Mesodermal cell (in vitro differentiated cells): ENCODE results near the gene RNF213.
A peak's percentile ranks its signal among the peaks of the same experiment; 100 is the strongest.
"Not testable (repeated sequence)": the region's sequence is repeated elsewhere in the genome, so short reads cannot be mapped to it uniquely, and the experiment has no call there.

ENCODE experiments used
- H3K27ac ChIP-seq: 2 replicates; pipeline ENCODE4 v1.7.0; 2013; ENCODE audit warnings: mild to moderate bottlenecking, low read depth, low read length, moderate library complexity; ENCODE audit not compliant: severe bottlenecking
- H3K36me3 ChIP-seq: 2 replicates; pipeline ENCODE4 v1.7.1; 2013; ENCODE audit warnings: mild to moderate bottlenecking, low read length, moderate library complexity; ENCODE audit not compliant: control insufficient read depth, insufficient read depth
- H3K4me1 ChIP-seq: one replicate; pipeline ENCODE4 v1.7.1; 2013; ENCODE audit warnings: mild to moderate bottlenecking, low read length; ENCODE audit not compliant: insufficient read depth, control insufficient read depth, poor library complexity, severe bottlenecking
- H3K4me3 ChIP-seq: 2 replicates; pipeline ENCODE4 v1.7.0; 2013; ENCODE audit warnings: low read length, control low read depth, mild to moderate bottlenecking; ENCODE audit not compliant: insufficient read depth, poor library complexity, severe bottlenecking; ENCODE audit errors: extremely low read depth
- H3K9me3 ChIP-seq: 2 replicates; pipeline ENCODE4 v1.7.1; 2013; ENCODE audit warnings: mild to moderate bottlenecking, low read length, moderate library complexity; ENCODE audit not compliant: control insufficient read depth
- WGBS, 2 experiments: methylation state at CpG; one replicate each; pipeline ENCODE4 v1.1.5; 2013; ENCODE audit warnings: missing lambda C conversion rate in 2 of 2; ENCODE audit not compliant: insufficient coverage in 2 of 2; 5-methylcytosine and 5-hydroxymethylcytosine counted together

RNF213 gene

DNA sequence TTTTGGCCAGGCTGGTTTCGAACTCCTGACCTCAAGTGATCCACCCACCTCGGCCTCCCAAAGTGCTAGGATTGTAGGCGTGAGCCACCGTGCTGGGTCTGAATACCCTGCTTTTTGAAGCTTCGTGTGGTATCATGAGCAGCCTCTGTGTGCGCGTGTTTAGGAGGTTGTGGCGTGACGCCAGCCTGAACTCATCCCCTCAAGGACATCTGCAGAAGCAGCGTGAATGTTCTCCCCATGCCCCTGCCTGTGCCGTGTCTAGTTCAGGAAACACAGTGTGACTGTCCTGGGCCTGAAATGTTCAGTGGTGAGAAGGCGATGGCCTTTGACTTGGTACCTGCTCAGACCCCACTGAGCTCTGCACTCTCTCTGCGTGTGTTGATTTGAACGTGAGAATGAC lies 35.6 kb downstream of the RNF213 start:
- Histone ChIP-seq H3K9me3 (no peaks in the 10 kb centered on the region), H3K36me3 (peaks cover 76% of the 10 kb centered on the region), H3K4me1 (no peaks in the 10 kb centered on the region), H3K4me3 (no peak overlapping the region), H3K27ac (no peak overlapping the region)
- WGBS, 2 experiments: 94 to 95% methylated on average over 12 to 13 of the region's 14 CpGs

DNA sequence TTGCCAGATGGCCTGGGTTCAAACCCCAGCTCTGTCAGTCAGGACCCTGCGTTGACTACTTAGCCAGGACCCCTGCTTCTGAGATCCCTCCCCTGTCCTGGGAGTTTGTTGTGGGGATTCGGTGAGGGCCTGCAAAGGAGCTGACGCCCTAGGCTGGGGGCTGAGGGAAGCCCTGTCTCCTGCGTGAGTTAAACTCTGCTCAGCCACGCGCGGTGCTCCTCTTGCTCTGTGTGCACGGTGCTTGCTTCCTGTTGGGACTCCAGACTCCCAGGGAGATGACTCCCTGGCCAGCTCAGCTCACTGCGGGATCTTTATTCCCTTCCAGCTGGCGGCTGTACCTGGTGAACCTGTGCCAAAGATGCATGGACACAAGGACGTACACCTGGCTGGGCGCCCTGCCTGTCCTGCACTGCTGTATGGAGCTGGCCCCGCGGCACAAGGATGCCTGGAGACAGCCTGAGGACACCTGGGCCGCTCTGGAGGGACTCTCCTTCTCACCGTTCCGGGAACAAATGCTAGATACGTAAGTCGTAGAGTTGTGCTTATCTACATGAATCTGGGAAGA lies 37.4 kb downstream of the RNF213 start:
- peaks cover 78% of the 10 kb centered on the region for H3K36me3 ChIP-seq
- no peak overlapping the region for H3K27ac ChIP-seq
- H3K4me1 ChIP-seq: no peaks in the 10 kb centered on the region
- H3K9me3 ChIP-seq: peaks cover 5% of the 10 kb centered on the region
- WGBS, 2 experiments: 94 to 96% methylated on average over 18 to 19 of the region's 19 CpGs
- no peak overlapping the region for H3K4me3 ChIP-seq

DNA sequence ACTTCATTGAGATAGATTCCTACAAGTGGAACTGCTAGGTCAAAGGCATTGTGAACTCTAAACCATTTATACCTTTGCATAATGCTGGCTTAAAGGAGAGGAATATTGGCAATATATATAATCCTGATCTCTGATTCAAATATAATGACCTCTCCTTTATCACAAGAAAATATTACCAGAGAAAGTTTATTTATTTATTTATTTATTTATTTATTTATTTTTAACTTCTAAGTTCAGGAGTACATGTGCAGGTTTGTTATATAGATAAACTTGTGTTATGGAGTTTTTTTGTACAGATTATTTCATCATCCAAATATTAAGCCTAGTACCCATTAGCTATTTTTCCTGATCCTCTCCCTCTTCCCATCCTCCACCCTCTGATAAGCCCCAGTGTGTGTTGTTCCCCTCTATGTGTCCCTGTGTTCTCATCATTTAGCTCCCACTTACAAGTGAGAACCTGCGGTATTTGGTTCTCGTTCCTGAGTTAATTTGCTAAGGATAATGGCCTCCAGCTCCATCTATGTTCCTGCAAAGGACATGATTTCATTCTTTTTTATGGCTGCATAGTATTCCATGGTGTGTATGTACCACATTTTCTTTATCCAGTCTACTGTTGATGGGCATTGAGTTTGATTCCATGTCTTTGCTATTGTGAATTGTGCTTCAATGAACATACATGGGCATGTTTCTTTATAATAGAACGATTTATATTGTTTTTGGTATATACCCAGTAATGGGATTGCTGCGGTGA lies 38.9 kb downstream of the RNF213 start:
- 70 to 100% methylated on average over 2 to 3 of the region's 4 CpGs for WGBS, 2 experiments
- H3K27ac ChIP-seq, H3K4me3 ChIP-seq, H3K4me1 ChIP-seq: not testable (repeated sequence)
- Histone ChIP-seq H3K9me3 (peaks cover 15% of the 10 kb centered on the region), H3K36me3 (peaks cover 82% of the 10 kb centered on the region)

DNA sequence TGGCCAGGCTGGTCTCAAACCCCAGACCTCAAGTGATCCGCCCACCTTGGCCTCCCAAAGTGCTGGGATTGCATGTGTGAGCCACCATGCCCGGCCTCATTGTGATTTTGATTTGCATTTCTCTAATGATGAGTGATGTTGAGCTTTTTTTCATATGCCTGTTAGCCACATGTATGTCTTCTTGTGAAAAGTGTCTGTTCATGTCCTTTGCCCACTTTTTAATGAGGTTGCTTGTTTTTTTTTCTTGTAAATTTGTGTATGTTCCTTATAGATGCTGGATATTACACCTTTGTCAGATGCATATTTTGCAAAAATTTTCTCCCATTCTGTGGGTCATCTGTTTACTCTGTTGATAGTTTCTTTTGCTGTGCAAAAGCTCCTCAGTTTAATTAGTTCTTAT lies 40.1 kb downstream of the RNF213 start:
- not testable (repeated sequence) for H3K4me1 ChIP-seq, H3K27ac ChIP-seq, H3K4me3 ChIP-seq
- H3K9me3 ChIP-seq: peaks cover 15% of the 10 kb centered on the region
- WGBS, 2 experiments: 81 to 93% methylated on average over 2 of the region's 2 CpGs
- peaks cover 81% of the 10 kb centered on the region for H3K36me3 ChIP-seq

DNA sequence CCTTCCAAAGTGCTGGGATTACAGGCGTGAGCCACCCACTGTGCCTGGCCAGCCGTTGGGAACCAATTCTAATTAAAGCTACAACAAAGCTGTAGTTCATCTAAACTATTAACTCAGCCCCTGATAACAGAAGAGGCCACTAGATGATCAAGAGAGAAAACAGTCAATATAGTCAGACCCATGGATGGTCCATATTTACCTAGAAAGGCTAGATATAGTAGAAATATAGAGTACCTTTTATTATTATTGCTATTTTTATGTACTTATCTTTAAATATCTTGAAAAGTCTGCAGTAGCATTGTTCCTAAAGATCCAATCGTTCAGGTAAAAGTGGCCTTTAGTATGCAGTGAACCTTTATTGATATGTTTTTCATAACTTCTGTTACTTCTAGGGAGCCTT lies 43.2 kb downstream of the RNF213 start:
- Histone ChIP-seq H3K27ac (no peak overlapping the region), H3K9me3 (peaks cover 15% of the 10 kb centered on the region), H3K4me1 (peaks cover 7% of the 10 kb centered on the region), H3K36me3 (peaks cover 91% of the 10 kb centered on the region), H3K4me3 (no peak overlapping the region)
- 100% methylated on average over 1 of the region's 3 CpGs; no CpG with 5 or more reads in 1 of the 2 experiments for WGBS, 2 experiments

DNA sequence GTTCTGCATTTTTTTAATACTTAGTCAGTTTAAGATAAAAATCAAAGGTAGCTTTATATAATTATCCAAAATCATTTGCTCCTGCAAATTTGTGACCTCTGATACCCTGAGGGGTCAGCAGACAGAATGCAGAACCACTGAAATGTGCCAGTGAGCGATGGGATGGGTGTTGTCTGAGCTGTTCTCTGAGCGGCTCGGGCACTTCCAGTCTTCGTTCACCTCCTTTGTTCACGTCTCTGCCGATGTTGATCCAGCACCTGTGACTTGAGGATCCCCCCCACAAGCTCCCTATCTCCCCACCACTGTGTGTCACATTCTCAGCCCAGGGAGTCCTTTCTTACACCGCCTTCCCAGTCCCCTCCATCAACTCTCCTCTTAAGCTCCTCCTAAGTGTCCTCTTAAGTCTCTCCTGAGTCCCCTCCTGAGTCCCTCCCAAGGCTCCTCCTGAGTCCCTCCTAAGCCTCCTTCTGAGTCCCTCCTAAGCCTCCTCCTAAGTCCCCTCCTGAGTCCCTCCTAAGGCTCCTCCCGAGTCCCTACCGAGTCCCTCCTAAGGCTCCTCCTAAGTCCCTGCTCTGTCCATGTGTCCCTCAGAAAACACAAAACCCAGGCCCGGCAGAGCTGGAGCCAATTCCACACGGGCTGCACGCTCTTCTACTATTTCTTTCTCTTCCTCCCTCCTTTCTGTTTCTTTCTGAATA lies 47.5 kb downstream of the RNF213 start:
- peaks cover 9% of the 10 kb centered on the region for H3K9me3 ChIP-seq
- H3K36me3 ChIP-seq: peaks cover 89% of the 10 kb centered on the region
- H3K4me1 ChIP-seq: peaks cover 9% of the 10 kb centered on the region
- no peak overlapping the region for H3K4me3 ChIP-seq
- WGBS, 2 experiments: 78 to 85% methylated on average over 9 to 12 of the region's 12 CpGs
- peak overlapping the region; percentile 78 for H3K27ac ChIP-seq

DNA sequence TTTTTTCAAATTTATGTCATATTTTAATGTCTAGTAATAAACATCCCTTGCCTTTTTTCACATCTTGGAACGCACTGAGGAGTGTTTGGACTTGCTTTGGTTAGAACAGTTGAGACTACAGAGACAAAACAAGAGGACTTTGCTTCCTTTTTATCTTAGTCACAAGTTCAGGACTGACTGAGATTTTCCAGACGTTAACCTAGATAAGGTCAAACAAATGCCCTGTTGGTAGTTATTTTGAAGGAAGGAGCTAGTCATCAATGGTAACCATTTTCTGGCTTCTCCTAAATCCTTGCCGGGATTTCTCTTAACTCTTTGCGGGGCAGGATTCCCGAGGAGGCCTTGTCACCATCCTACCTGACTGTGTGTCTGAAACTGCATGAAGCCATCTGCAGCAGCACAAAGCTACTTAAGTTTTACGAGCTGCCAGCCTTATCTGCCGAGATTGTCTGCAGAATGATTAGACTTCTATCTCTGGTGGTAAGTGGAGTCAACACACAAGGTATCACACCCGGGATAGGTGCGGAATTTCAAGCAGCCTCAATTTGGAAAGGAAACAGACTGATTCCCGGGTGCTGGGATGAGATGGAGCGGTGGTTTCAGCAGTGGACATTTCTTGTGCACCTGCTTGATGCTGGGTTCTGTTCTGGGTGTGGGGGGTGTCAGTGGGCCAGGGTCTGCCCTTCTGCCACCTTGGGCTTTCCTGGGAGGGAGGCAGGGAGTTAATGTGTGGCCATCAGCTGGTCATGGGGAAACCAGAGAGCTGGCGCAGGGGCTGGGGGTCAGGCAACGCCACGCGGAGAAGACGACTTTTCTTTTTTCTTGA lies 48.3 kb downstream of the RNF213 start:
- WGBS, 2 experiments: 80 to 81% methylated on average over 11 to 16 of the region's 16 CpGs
- no peak overlapping the region for H3K4me3 ChIP-seq
- peaks cover 4% of the 10 kb centered on the region for H3K9me3 ChIP-seq
- H3K4me1 ChIP-seq: peaks cover 9% of the 10 kb centered on the region
- peaks cover 86% of the 10 kb centered on the region for H3K36me3 ChIP-seq
- H3K27ac ChIP-seq: peak overlapping the region; percentile 78

DNA sequence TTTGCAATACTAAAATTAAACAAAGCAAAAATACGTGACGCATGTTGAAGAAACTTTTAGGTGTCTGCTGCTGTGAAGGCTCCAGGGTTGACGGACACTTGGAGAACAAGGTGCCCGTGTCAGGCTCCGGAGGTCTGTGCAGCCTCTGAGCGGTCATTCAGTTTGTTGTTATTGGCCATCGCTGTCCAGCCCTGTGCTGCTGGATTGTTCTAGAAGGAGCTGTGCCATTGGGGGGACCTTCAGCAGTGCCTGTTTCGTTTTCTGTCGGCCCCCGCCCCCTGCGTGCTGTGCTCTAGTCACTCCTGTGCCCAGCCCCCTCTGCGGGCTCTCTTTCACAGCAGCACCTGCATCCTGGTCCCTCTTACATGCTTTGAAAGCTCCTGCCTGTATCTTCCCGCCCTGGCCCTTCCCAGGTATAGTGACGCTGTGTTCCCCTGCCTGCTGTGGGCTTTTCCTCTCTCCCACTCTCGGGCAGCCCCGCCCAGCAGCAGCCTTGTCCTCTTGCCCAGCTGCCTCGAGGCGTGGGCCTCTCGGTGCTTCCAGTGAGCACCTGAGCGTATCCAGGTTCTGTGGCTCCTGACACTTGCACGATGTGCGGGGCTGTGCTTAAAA lies 50.7 kb downstream of the RNF213 start:
- 93 to 97% methylated on average over 22 of the region's 22 CpGs for WGBS, 2 experiments
- H3K9me3 ChIP-seq: no peaks in the 10 kb centered on the region
- no peak overlapping the region for H3K4me3 ChIP-seq
- peaks cover 9% of the 10 kb centered on the region for H3K4me1 ChIP-seq
- H3K27ac ChIP-seq: no peak overlapping the region
- peaks cover 68% of the 10 kb centered on the region for H3K36me3 ChIP-seq

DNA sequence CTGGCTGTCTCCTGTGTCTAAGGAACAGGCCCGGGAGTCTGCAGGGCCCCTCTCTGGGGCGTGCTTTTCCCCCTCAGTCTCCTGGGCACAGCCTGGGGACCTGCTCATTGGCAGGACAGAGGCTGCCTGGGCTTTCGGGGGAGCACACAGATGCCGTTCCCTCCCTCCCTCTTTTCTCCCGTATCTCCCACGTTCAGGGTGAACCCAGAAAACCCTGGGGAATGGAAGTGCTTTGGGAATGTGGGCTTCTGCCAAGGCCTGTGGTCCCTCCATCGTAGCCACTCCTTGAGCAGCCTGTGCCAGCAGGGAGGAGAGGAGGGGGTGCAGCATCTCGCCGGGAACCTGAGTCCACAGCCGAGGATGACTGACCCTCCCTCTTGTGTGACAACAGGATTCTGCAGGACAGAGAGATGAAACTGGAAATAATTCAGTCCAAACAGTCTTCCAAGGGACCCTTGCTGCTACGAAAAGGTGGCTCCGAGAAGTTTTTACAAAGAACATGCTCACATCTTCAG lies 52.0 kb downstream of the RNF213 start:
- Histone ChIP-seq H3K9me3 (no peaks in the 10 kb centered on the region), H3K4me3 (no peak overlapping the region), H3K4me1 (peaks cover 9% of the 10 kb centered on the region), H3K36me3 (peaks cover 68% of the 10 kb centered on the region), H3K27ac (no peak overlapping the region)
- WGBS, 2 experiments: 97 to 98% methylated on average over 7 to 8 of the region's 12 CpGs
